BLaER1 treated with 17β-estradiol and CSF1 and Interleukin-3, amounts not matched to agents 10 nM and 100 nM (cell line): ENCODE results near the gene PODNL1.
"Not testable (repeated sequence)": the region's sequence is repeated elsewhere in the genome, so short reads cannot be mapped to it uniquely, and the experiment has no call there.

Source experiments
- H3K27ac ChIP-seq, 11 experiments: shearing (Covaris generic); formaldehyde crosslinking; 2 replicates each; pipeline ENCODE4 v1.8.1; 2022
- H3K27me3 ChIP-seq, 11 experiments: shearing (Covaris generic); formaldehyde crosslinking; 2 replicates each; pipeline ENCODE4 v1.8.1; 2022
- H3K36me3 ChIP-seq, 11 experiments: shearing (Covaris generic); formaldehyde crosslinking; 2 replicates each; pipeline ENCODE4 v1.8.1; 2022
- H3K4me1 ChIP-seq, 10 experiments: shearing (Covaris generic); formaldehyde crosslinking; 2 replicates each; pipeline ENCODE4 v1.8.1; 2022
- H3K4me2 ChIP-seq, 11 experiments: shearing (Covaris generic); formaldehyde crosslinking; 2 replicates each; pipeline ENCODE4 v1.8.1; 2022
- H3K4me3 ChIP-seq, 10 experiments: shearing (Covaris generic); formaldehyde crosslinking; 2 replicates each; pipeline ENCODE4 v1.8.1; 2022
- H3K9ac ChIP-seq, 11 experiments: shearing (Covaris generic); formaldehyde crosslinking; 2 replicates each; pipeline ENCODE4 v1.8.1; 2022
- H3K9me3 ChIP-seq, 11 experiments: shearing (Covaris generic); formaldehyde crosslinking; replicated peaks in 1 of 11; 2 replicates each; pipeline ENCODE4 v1.8.1; 2022
- H4K20me1 ChIP-seq, 11 experiments: shearing (Covaris generic); formaldehyde crosslinking; 2 replicates each; pipeline ENCODE4 v1.8.1; 2022
- Cebpa-rat ChIP-seq, 11 experiments: shearing (Covaris generic); IDR thresholded peaks; 2 replicates each; pipeline ENCODE4 v1.8.1; 2022

PODNL1 gene

DNA sequence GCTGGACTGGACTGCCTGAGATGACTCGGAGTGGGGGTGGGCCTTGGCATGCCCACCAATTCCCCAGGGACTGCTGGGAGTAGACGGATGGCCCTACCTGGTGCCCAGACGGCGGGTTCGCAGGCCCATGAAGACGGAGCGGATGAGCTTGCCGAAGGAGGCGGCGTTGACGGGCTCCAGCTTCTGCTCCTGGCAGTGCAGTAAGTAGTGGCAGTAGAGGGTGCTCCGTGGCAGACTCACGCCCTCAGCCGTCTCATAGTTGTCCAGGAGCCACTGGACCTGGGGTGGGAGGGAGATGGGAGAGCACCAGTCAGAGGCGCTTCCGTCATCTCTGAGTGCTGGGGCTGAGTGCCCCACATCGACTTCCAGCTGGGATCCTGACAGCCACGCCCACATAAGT, 31.7 kb upstream of the PODNL1 start:
- Histone ChIP-seq H3K4me1 (no peaks in the 10 kb centered on the region), H3K36me3 (peaks cover 47 to 99% (median 91%) of the 10 kb centered on the region in 11 experiments), H4K20me1 (peaks cover 0 to 9% (median 0%) of the 10 kb centered on the region in 11 experiments; a peak in 1 of 22 replicates), H3K4me3 (no peak overlapping the region), H3K9ac (no peak overlapping the region), H3K9me3 (no peaks in the 10 kb centered on the region), H3K4me2 (no peak overlapping the region), H3K27ac (no peak overlapping the region), H3K27me3 (no peaks in the 10 kb centered on the region)
- TF ChIP-seq Cebpa-rat (IDR thresholded peaks at IDR 0.05) = no peak

DNA sequence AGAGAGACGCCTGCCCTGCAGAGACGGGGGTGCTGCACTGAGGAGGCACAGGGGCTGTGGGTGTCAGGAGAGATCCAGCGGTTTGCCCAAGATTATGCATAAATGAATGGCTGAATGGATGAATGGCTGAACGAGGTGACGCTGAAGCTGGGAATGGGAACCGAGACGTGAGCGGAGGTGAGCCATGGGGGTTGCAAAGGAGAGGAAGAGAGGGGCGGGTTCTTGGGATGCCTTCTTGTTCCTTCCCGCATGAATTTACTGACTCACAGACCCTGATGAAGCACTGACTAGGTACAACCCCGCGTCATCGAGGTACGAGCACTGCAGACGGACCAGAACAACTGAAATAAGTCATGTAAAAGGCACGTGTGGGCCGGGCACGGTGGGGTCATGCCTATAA, 30.8 kb upstream of the PODNL1 start:
- TF ChIP-seq Cebpa-rat (IDR thresholded peaks at IDR 0.05) = no peak
- no peak overlapping the region for H3K4me2 ChIP-seq
- no peak overlapping the region for H3K4me3 ChIP-seq
- H3K27me3 ChIP-seq = no peaks in the 10 kb centered on the region
- H3K4me1 ChIP-seq = no peaks in the 10 kb centered on the region
- H3K9ac ChIP-seq = no peak overlapping the region
- H3K27ac ChIP-seq = no peak overlapping the region
- H3K9me3 ChIP-seq = no peaks in the 10 kb centered on the region
- H3K36me3 ChIP-seq = peaks cover 47 to 99% (median 87%) of the 10 kb centered on the region in 11 experiments
- peaks cover 0 to 9% (median 0%) of the 10 kb centered on the region in 11 experiments; a peak in 1 of 22 replicates for H4K20me1 ChIP-seq

DNA sequence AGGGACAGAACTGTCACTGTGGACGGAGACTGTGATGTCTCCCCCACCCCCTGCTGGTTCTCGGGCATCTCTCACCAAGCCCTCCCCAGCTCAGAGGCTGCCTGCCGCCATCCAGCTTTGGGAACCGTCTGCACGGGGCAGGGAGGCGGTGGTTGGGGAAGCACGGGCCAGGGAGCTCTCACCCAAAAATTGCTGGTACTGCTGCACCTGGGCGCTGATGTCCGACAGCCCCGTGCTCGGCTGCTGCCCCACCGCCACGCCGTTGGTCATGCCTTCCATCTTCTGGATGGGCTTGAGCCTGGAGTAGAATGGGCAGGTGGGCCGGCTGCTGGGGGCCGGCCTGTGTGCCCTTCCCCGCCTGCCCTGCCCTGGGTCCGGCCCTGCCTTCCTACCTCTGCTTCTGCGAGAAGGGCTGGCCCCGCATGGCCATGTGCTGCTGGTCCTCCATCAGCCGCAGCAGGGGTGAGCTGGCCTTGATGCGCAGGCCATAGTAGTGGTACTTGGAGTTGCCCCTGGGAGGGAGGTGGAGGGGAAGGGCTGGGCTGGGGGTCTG, 30.2 kb upstream of the PODNL1 start:
- Histone ChIP-seq H3K4me1 (no peaks in the 10 kb centered on the region), H3K9me3 (no peaks in the 10 kb centered on the region), H3K4me2 (no peak overlapping the region), H3K9ac (no peak overlapping the region), H3K27me3 (no peaks in the 10 kb centered on the region), H4K20me1 (peaks cover 0 to 9% (median 0%) of the 10 kb centered on the region in 11 experiments; a peak in 1 of 22 replicates), H3K4me3 (no peak overlapping the region), H3K27ac (no peak overlapping the region), H3K36me3 (peaks cover 47 to 96% (median 85%) of the 10 kb centered on the region in 11 experiments)
- no peak for TF ChIP-seq Cebpa-rat (IDR thresholded peaks at IDR 0.05)

DNA sequence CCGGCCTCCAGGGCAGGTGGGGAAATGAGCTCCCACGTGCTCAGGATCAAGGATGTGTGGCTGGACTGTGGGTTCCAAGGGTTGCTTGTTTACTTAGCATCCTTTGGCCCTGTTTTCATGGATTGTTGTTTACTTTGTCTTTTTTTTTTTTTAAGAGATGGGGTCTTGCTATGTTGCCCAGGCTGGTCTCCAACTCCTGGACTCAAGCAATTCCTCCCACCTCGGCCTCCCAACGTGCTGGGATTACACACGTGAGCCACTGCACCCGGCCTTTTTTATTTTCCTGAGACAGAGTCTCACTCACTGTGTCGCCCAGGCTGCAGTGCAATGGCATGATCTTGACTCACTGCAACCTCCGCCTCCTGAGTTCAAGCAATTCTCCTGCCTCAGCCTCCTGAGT, 29.0 kb upstream of the PODNL1 start:
- H3K4me2 ChIP-seq, H3K27ac ChIP-seq, H3K27me3 ChIP-seq, H3K4me1 ChIP-seq, H3K9me3 ChIP-seq, H4K20me1 ChIP-seq, H3K9ac ChIP-seq, H3K4me3 ChIP-seq: not testable (repeated sequence)
- peaks cover 51 to 94% (median 81%) of the 10 kb centered on the region in 11 experiments for H3K36me3 ChIP-seq

DNA sequence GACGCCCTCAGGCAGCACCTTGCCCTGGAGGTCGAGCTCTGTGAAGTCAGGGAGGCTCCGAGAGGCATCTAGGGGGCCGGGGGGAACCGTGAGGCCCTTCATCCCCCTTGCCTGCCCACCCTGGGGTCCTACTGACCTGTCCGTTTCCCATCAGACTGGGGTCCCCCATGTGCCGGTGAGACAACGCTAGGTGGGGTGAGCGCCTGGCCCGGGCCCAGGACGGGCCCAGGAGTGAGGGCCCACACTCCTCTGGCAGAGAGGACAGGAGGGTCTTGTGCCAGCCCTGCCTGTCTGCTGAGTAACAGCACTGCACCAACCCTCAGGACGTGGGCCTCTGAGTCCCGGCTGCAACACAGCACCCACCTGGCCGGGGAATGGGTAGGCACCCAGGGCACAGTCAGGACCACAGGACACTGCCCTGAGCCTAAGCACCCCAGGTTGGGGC, 28.5 kb upstream of the PODNL1 start:
- no peaks in the 10 kb centered on the region for H3K9me3 ChIP-seq

DNA sequence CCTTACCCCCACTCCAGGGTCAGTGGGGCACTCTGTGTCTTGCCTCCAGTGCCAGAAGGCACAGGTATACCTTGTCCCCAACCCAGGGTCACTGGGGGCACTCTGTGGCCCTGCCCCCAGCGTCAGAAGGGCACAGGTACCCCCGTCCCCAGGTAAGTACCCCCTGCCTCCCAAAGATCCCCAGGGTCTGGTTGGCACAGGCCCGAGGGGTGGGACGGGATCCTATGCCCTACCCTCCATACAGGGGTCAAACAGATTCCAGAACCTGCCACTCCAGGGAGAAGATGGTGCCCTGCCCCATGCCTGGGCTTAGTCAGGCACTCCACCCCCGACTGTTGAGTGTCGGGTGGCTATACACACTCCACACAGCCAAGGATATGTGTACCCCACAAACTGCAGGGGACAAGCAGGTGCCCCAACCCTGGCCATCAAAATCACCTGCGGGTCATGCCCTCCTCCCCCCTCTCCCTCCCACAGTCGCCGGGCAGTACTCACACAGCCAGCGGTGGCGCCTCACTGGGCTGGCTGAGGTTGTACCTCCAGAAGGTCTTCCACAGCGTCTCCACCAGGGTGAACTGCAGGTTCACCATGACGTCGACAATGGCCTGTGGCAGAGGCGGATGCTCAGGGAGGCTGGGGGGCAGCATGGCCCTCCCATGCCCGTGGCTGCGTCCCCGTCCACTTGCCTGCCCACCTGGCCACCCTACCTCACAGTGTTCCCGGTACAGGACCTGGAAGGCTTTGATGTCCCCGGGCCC, 27.9 kb upstream of the PODNL1 start:
- Histone ChIP-seq H3K9me3 (no peaks in the 10 kb centered on the region), H3K4me1 (no peaks in the 10 kb centered on the region), H3K36me3 (peaks cover 58 to 94% (median 81%) of the 10 kb centered on the region in 11 experiments), H4K20me1 (peaks cover 0 to 9% (median 0%) of the 10 kb centered on the region in 11 experiments; a peak in 2 of 22 replicates), H3K27ac (no peak overlapping the region), H3K4me2 (no peak overlapping the region), H3K4me3 (no peak overlapping the region), H3K9ac (no peak overlapping the region), H3K27me3 (no peaks in the 10 kb centered on the region)
- TF ChIP-seq Cebpa-rat (IDR thresholded peaks at IDR 0.05) = no peak

More for the DNA sequence above, 28.5 kb upstream of the PODNL1 start:
- H3K4me1 ChIP-seq = no peaks in the 10 kb centered on the region
- H3K27me3 ChIP-seq = no peaks in the 10 kb centered on the region
- H3K27ac ChIP-seq = no peak overlapping the region
- no peak overlapping the region for H3K4me3 ChIP-seq
- peaks cover 54 to 94% (median 83%) of the 10 kb centered on the region in 11 experiments for H3K36me3 ChIP-seq
- H4K20me1 ChIP-seq = peaks cover 0 to 9% (median 0%) of the 10 kb centered on the region in 11 experiments; a peak in 2 of 22 replicates
- H3K9ac ChIP-seq = no peak overlapping the region
- H3K4me2 ChIP-seq = no peak overlapping the region
- no peak for TF ChIP-seq Cebpa-rat (IDR thresholded peaks at IDR 0.05)

DNA sequence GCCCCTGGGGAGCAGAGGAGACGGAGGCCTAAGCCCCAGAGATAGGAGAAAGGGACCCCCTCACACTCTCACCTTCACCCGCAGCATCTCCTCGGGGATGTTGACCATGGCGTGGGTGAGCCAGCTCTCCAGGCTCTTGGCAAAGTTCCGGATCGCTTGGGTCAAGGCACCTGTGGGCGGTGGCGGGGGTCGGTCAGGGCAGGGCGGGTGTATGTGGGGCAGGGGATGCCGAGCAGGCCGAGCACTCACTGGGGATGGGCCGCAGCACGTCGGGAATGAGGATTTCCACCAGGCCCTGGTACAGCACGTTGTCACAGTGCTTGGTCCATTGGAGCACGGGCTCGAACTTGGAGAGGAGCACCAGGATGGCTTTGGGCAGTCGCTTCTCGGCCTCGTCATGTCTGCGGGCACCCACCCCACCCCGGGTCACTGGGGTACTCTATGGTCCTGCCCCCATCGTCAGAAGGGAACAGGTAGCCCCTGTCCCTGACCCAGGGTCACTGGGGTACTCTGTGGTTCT, 27.2 kb upstream of the PODNL1 start:
- no peak overlapping the region for H3K4me3 ChIP-seq
- no peak overlapping the region for H3K4me2 ChIP-seq
- no peak overlapping the region for H3K27ac ChIP-seq
- no peaks in the 10 kb centered on the region for H3K27me3 ChIP-seq
- H3K9me3 ChIP-seq = no peaks in the 10 kb centered on the region
- peaks cover 0 to 15% (median 5%) of the 10 kb centered on the region in 11 experiments; a peak in 6 of 22 replicates for H4K20me1 ChIP-seq
- no peaks in the 10 kb centered on the region for H3K4me1 ChIP-seq
- H3K36me3 ChIP-seq = peaks cover 64 to 94% (median 84%) of the 10 kb centered on the region in 11 experiments
- TF ChIP-seq Cebpa-rat (IDR thresholded peaks at IDR 0.05) = no peak
- no peak overlapping the region for H3K9ac ChIP-seq

DNA sequence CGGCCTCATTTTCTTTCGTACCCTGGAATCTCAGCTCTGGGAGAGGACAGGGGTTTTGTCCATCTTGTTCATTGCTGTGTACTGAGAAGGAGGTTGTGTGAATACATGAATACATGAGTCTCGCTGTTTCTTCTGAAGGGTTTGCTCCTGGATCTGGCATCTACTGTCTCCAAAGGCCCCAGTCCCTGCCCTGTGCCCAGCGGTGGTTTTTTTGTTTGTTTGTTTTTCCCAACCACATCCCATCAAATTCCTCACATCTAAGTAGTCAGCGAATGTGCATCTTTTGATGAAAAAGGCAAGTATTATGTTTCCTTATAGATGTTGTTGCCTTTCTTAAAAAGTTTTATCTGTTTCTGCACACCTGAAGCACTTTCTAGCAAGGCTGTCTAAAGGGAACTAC, 26.6 kb upstream of the PODNL1 start:
- Histone ChIP-seq H3K4me2 (no peak overlapping the region), H3K27ac (no peak overlapping the region), H3K4me3 (no peak overlapping the region), H3K4me1 (no peaks in the 10 kb centered on the region), H3K27me3 (no peaks in the 10 kb centered on the region), H4K20me1 (peaks cover 0 to 22% (median 6%) of the 10 kb centered on the region in 11 experiments; a peak in 7 of 22 replicates), H3K9ac (no peak overlapping the region), H3K9me3 (no peaks in the 10 kb centered on the region), H3K36me3 (peaks cover 67 to 94% (median 85%) of the 10 kb centered on the region in 11 experiments)
- TF ChIP-seq Cebpa-rat (IDR thresholded peaks at IDR 0.05) = no peak

DNA sequence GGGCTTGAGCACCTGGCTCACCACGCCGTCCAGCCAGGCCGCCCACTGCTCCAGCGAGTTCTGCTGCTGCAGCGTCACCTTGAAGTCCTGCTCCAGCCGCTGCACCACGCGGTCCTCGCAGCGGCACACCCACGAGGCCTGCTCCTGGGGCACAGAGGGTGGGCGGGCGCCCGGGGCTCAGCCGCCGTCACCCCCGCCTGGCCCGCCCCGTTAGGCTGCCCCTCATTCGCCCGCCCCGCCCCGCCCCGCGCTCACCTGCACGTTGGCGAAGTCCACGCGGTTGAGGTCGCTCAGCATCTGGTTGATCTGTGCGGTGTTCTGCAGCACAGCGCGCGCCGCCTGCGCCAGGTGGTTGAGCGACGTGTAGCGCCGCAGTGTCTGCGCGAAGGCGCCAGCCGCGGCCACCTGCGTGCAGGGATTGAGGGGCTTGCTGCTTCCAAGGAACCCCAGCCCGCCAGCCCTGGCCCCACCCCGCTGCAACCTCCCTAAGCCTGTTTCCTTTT, 25.4 kb upstream of the PODNL1 start:
- H3K4me2 ChIP-seq = no peak overlapping the region
- no peaks in the 10 kb centered on the region for H3K9me3 ChIP-seq
- H4K20me1 ChIP-seq = peaks cover 0 to 33% (median 6%) of the 10 kb centered on the region in 11 experiments; a peak in 8 of 22 replicates
- no peak overlapping the region for H3K9ac ChIP-seq
- TF ChIP-seq Cebpa-rat (IDR thresholded peaks at IDR 0.05) = no peak
- H3K27me3 ChIP-seq = no peaks in the 10 kb centered on the region
- H3K27ac ChIP-seq = no peak overlapping the region
- H3K4me1 ChIP-seq = no peaks in the 10 kb centered on the region
- peaks cover 68 to 94% (median 85%) of the 10 kb centered on the region in 11 experiments for H3K36me3 ChIP-seq
- H3K4me3 ChIP-seq = no peak overlapping the region
